Measurements from ENCODE around the gene NAV2. TPM values are rescaled to one million over a fixed set of nuclear protein-coding genes. Genes with fewer than 3 reads are reported as not detected.
"Not testable (repeated sequence)": the region's sequence is repeated elsewhere in the genome, so short reads cannot be mapped to it uniquely, and the experiment has no call there.

NAV2 gene
- polyA plus RNA-seq, 3 donors: not detected

GRCh38 chr11:19959210-19959609 is 246.6 kb downstream of the NAV2 start:
- intact Hi-C loops (cut with micrococcal nuclease): loop anchor here in 1 of 2 donors (10.0 kb wide), 1 partner anchor 176 kb away; no protein-coding TSS in a partner anchor
- no peaks in the 10 kb centered on the region for H3K9me3 ChIP-seq (replicated peaks in 1 of 2; ENCODE audit: control insufficient read depth in 1 of 2, insufficient read depth in 1 of 2, low read length in 2 of 2)
- H3K27me3 ChIP-seq (ENCODE audit: control insufficient read depth in 2 of 2, insufficient read depth in 2 of 2, low read length in 2 of 2): peaks cover 0 to 2% of the 10 kb centered on the region in 2 donors
- WGBS (ENCODE audit: insufficient coverage): no CpG with 5 or more reads among the region's 3 CpGs
- H3K4me2 ChIP-seq (replicated peaks; ENCODE audit: extremely low read depth, low read length, poor library complexity, severe bottlenecking): no peak overlapping the region
- H3K9ac ChIP-seq (ENCODE audit: insufficient read depth, low read length, poor library complexity, severe bottlenecking): no peak overlapping the region
- no peak for DNase-seq
- no peaks in the 10 kb centered on the region for H3K79me2 ChIP-seq (ENCODE audit: insufficient read depth, low read length)
- H3K4me1 Mint-ChIP-seq: no peaks in the 10 kb centered on the region
- H3K4me1 ChIP-seq (ENCODE audit: control insufficient read depth in 1 of 2, insufficient read depth in 2 of 2, low read length in 2 of 2): no peaks in the 10 kb centered on the region
- no peak overlapping the region for H3K4me3 Mint-ChIP-seq
- TF ChIP-seq CTCF (IDR thresholded peaks at IDR 0.05): no peak
- peaks cover 2 to 5% (median 2%) of the 10 kb centered on the region in 3 donors for H3K27me3 Mint-ChIP-seq (ENCODE audit: low read depth in 3 of 3)
- H4K20me1 ChIP-seq (ENCODE audit: insufficient read depth, low read length): no peaks in the 10 kb centered on the region
- H3K36me3 Mint-ChIP-seq: no peaks in the 10 kb centered on the region
- peaks cover 0 to 3% (median 0%) of the 10 kb centered on the region in 7 donors for H3K9me3 Mint-ChIP-seq
- H3K36me3 ChIP-seq (replicated peaks in 1 of 2; ENCODE audit: control insufficient read depth in 1 of 2, insufficient read depth in 2 of 2, low read length in 2 of 2): no peaks in the 10 kb centered on the region
- no peak overlapping the region for H3K27ac ChIP-seq (ENCODE audit: low read depth in 1 of 2, low read length in 2 of 2)
- no peak overlapping the region for H3K4me3 ChIP-seq (replicated peaks in 1 of 3; ENCODE audit: low read depth in 2 of 3, low read length in 3 of 3)
- H2AFZ ChIP-seq (ENCODE audit: insufficient read depth, low read depth, low read length, poor library complexity, severe bottlenecking): no peak overlapping the region
- H3K27ac Mint-ChIP-seq: no peak overlapping the region

GRCh38 chr11:19959648-19960059 is 247.0 kb downstream of the NAV2 start:
- Histone ChIP-seq H3K9me3 (replicated peaks in 1 of 2; ENCODE audit: control insufficient read depth in 1 of 2, insufficient read depth in 1 of 2, low read length in 2 of 2) (no peaks in the 10 kb centered on the region), H3K79me2 (ENCODE audit: insufficient read depth, low read length) (no peaks in the 10 kb centered on the region), H3K4me1 (ENCODE audit: control insufficient read depth in 1 of 2, insufficient read depth in 2 of 2, low read length in 2 of 2) (no peaks in the 10 kb centered on the region), H3K27ac (ENCODE audit: low read depth in 1 of 2, low read length in 2 of 2) (no peak overlapping the region), H2AFZ (ENCODE audit: insufficient read depth, low read depth, low read length, poor library complexity, severe bottlenecking) (no peak overlapping the region), H3K27me3 (ENCODE audit: control insufficient read depth in 2 of 2, insufficient read depth in 2 of 2, low read length in 2 of 2) (peaks cover 0 to 2% of the 10 kb centered on the region in 2 donors), H3K4me2 (replicated peaks; ENCODE audit: extremely low read depth, low read length, poor library complexity, severe bottlenecking) (no peak overlapping the region), H4K20me1 (ENCODE audit: insufficient read depth, low read length) (no peaks in the 10 kb centered on the region), H3K9ac (ENCODE audit: insufficient read depth, low read length, poor library complexity, severe bottlenecking) (no peak overlapping the region), H3K4me3 (replicated peaks in 1 of 3; ENCODE audit: low read depth in 2 of 3, low read length in 3 of 3) (no peak overlapping the region), H3K36me3 (replicated peaks in 1 of 2; ENCODE audit: control insufficient read depth in 1 of 2, insufficient read depth in 2 of 2, low read length in 2 of 2) (no peaks in the 10 kb centered on the region)
- no peak for DNase-seq
- TF ChIP-seq CTCF (IDR thresholded peaks at IDR 0.05): no peak
- Mint-ChIP-seq H3K4me1 (no peaks in the 10 kb centered on the region), H3K4me3 (no peak overlapping the region), H3K36me3 (no peaks in the 10 kb centered on the region), H3K27me3 (ENCODE audit: low read depth in 3 of 3) (peaks cover 2 to 7% (median 2%) of the 10 kb centered on the region in 3 donors), H3K9me3 (peaks cover 0 to 3% (median 0%) of the 10 kb centered on the region in 7 donors), H3K27ac (no peak overlapping the region)
- WGBS (ENCODE audit: insufficient coverage): 97% methylated on average over 5 of the region's 10 CpGs
- intact Hi-C loops (cut with micrococcal nuclease): loop anchor here in 1 of 2 donors (10.0 kb wide), 1 partner anchor 175 kb away; no protein-coding TSS in a partner anchor

GRCh38 chr11:19960410-19960809 is 247.8 kb downstream of the NAV2 start:
- H4K20me1 ChIP-seq (ENCODE audit: insufficient read depth, low read length); intact Hi-C loops (cut with micrococcal nuclease); DNase-seq; H3K27ac ChIP-seq (ENCODE audit: low read depth in 1 of 2, low read length in 2 of 2); H3K4me3 Mint-ChIP-seq; H3K9ac ChIP-seq (ENCODE audit: insufficient read depth, low read length, poor library complexity, severe bottlenecking); H3K9me3 Mint-ChIP-seq; H3K36me3 Mint-ChIP-seq; H3K4me1 Mint-ChIP-seq; H3K4me3 ChIP-seq (replicated peaks in 1 of 3; ENCODE audit: low read depth in 2 of 3, low read length in 3 of 3); H2AFZ ChIP-seq (ENCODE audit: insufficient read depth, low read depth, low read length, poor library complexity, severe bottlenecking); H3K27ac Mint-ChIP-seq; H3K27me3 Mint-ChIP-seq (ENCODE audit: low read depth in 3 of 3); H3K36me3 ChIP-seq (replicated peaks in 1 of 2; ENCODE audit: control insufficient read depth in 1 of 2, insufficient read depth in 2 of 2, low read length in 2 of 2); H3K27me3 ChIP-seq (ENCODE audit: control insufficient read depth in 2 of 2, insufficient read depth in 2 of 2, low read length in 2 of 2); H3K9me3 ChIP-seq (replicated peaks in 1 of 2; ENCODE audit: control insufficient read depth in 1 of 2, insufficient read depth in 1 of 2, low read length in 2 of 2); H3K4me1 ChIP-seq (ENCODE audit: control insufficient read depth in 1 of 2, insufficient read depth in 2 of 2, low read length in 2 of 2); H3K4me2 ChIP-seq (replicated peaks; ENCODE audit: extremely low read depth, low read length, poor library complexity, severe bottlenecking); H3K79me2 ChIP-seq (ENCODE audit: insufficient read depth, low read length): not testable (repeated sequence)
- 90% methylated on average over 2 of the region's 3 CpGs for WGBS (ENCODE audit: insufficient coverage)

All from CD14-positive monocyte (primary cell).